Head of caudate nucleus (tissue), 42 donors: Measurements from ENCODE around the gene SLC22A2.

ENCODE experiments used
- DNase-seq, 42 donors: peaks; one replicate each; pipeline versions ENCODE4 v3.0.0 to v3.0.0-alpha.2; 2020 to 2021; ENCODE audit warnings: mixed read lengths in 7 of 42
- intact Hi-C: fragments of 100-400 bp; cut with DNase I; formaldehyde crosslinking; loops from one replicate; pipeline ENCODE4 v1.15.0; 2022

SLC22A2 gene

DNA sequence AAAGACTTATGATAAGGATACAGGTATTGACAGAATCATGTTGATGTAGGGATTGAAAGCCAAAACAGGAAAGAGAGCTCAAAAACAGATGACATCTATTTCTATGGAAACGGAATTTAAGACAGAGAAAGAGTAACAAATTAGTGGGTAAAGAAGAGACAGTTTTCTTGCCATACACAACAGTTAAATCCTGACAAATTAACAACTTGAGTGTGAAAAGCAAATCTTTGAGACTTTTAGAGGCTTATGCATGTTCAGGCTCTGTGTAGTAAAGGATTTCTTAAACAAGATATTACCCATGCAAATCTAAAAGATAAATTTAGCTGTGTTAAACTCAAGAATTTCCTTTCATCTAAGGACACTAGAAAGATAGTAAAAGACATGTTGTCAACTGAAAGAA is 68.5 kb downstream of the SLC22A2 start:
- intact Hi-C loops, result no loop called here
- no peak for DNase-seq

DNA sequence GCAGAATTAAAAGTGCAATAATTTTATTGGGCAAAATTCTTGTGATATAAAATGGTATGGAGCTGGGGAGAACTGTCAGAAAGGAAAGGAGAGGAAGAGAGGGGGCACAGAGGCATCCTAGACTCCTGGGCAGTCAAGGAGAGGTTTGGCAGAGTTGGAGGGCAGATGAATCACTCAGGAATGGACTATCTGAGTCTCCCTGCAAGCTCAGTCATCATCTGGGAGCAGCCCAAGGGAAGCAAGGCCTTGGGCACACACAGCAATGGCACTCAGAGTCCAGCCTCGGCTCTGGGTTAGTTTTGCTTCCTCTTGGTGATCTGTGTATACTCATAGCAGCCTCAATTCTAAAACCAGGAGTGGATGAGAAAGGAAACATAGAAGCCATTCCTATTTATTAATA is 69.8 kb downstream of the SLC22A2 start:
- DNase-seq, result no peak
- intact Hi-C loops, result no loop called here

DNA sequence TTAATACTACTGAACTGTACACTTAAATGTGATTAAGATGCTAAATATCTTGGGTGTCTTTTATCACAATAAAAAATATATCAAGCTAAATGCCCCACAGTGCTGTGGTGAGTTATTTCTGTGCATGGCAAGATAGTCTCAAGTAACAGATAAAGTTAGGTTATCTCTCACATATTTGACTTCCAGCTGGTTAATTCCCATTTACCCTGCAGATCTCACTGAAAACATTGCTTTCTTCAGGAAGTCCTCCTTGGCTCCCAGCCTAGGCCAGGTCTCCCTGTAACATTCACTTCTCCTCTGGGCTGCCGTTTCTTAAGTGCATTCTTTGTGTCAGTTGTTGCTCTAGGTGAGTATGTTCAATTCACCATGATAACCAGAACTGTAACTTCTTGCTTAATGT is 77.9 kb downstream of the SLC22A2 start:
- no peak for DNase-seq
- intact Hi-C loops, result no loop called here

DNA sequence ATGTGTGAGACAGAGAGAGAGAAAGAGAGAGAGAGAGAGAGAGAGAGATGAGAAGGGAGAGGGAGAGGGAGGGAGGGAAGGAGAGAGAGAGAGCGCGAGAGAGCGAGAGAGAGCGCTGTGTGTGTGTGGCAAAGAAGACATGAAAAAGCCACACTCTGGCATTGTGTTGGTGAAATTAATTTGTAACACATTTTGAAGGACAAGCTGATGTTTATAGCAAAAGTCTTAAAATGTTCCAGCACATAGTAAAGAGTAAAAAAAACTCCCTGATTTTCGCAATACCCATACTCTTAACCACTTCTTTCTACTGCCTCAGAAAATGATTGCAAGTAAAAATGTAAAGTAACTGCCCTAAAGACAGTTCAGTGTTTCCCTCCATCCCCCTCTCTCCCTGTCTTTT is 80.3 kb downstream of the SLC22A2 start:
- intact Hi-C loops, result no loop called here
- DNase-seq, result no peak

DNA sequence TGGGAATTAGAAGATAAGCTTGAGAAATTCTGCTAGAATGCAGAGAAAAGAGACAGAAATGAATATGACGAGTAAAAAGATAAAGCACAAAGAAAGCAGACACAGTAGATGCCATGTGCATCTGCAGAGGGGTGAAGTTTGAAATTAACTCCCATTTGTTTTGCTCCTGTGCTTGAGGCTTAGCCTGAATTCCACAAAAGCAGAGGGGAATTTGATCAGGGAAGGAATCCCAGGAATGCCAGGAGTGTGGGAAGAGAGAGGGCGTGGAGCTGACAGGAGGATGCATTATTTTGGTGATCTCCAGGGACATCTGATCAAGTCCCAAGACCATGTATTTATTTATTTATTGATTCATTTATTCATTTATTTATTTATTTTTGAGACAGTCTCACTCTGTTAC is 81.4 kb downstream of the SLC22A2 start:
- no peak for DNase-seq
- intact Hi-C loops, result no loop called here

DNA sequence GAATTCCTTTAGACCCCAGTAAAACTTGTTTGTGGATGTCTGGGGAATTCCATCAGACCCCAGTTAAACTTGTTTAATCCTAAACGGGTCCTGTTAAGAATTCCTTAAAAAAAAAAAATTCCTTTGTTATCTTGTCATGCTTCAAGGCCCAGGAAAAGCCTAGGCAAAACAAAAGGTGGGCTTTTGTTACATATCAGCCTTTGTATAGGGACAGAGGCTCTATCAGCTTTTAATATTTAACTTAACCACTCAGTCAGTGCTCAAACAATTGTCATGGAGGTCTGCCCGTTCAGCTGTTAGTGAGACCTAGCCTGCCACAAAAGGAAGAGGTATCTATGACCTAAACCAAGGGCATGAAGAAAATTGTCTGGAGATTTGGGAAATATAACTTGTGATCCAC is 83.9 kb downstream of the SLC22A2 start:
- intact Hi-C loops, result no loop called here
- DNase-seq, result no peak

DNA sequence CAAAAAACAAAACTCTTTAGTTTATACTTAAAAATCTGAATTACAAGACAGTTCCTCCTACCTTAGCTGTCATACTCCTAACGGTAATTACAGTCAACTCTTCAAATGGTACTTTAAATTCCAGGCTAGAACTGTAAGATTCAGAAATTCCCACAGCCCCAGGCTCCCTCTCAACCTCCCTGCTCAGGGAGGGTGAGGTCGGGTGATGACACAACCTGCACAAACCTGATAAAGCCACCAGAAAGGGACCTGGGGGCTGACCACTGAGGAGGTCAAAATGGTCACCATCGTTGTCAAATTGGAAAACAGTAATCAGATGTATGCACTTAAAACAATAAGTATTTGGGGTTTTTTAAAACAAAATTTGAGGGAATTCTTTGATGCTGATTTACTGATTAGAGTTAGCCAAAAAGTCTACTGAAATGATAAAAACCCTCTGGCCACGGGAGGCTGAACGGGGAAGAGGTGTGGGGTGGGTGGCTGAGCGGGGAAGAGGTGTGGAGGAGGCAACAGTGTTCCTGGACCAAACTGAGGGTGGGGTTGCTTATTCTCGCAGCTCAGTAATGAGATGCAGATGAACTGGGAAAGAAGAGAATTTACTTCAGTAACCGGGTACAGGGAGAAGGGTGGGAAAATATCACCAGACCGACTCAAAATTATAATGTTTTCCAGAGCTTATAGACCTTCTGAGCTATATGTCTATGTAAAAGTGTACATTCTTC is 84.7 kb downstream of the SLC22A2 start:
- intact Hi-C loops, result no loop called here
- DNase-seq, result peak in 2 of 42 donors; percentile 6 to 14

DNA sequence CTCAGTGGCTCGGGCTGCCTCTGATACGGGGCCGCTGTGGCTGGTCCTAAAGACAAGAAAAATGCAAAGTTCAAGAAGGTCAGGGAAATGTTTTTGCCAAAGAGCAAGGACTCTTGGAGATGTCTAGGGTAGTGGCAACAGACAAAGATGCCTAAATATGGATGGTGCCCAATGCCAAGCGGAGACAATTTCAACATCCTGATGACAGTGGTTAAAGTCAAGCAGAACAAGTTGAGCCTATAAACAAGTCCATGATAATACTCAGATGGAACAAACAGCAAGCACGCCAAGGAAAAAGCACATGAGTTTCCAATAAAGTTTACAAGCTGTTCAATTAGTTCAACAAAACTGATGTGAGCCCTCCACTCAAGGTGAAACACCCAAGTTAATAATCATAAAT is 85.9 kb downstream of the SLC22A2 start:
- intact Hi-C loops, result no loop called here
- no peak for DNase-seq

DNA sequence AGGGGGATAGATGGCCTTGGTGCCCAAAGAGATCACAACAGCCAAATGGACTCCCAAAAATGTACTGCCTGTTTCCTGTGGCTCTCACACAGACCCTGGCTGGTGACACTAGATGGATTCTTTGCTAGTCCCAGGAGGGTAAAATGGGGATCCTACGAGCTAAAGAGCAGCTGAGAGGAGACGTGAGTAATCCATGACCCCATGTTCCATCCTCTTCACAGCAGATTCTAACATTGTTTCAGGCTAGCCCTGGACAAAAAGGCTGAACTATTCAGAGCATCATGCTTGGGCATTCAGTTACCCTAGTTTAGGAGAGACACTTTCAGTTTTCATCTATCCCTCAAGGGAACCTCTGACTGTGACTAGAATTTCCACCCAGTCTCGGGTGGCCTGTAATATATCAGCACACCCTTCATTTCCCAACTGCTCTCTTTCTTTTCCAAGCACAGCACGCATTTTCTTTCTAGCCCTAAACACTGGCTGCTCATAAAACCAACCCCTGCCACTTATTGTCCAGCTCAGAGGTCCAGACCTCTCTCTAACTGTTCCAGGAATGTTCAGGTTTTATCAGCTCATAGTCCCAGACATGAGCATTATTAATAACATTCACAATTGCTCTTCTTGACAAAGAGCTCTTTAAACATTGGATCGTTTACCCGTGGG is 88.5 kb downstream of the SLC22A2 start:
- DNase-seq, result no peak
- intact Hi-C loops, result no loop called here

DNA sequence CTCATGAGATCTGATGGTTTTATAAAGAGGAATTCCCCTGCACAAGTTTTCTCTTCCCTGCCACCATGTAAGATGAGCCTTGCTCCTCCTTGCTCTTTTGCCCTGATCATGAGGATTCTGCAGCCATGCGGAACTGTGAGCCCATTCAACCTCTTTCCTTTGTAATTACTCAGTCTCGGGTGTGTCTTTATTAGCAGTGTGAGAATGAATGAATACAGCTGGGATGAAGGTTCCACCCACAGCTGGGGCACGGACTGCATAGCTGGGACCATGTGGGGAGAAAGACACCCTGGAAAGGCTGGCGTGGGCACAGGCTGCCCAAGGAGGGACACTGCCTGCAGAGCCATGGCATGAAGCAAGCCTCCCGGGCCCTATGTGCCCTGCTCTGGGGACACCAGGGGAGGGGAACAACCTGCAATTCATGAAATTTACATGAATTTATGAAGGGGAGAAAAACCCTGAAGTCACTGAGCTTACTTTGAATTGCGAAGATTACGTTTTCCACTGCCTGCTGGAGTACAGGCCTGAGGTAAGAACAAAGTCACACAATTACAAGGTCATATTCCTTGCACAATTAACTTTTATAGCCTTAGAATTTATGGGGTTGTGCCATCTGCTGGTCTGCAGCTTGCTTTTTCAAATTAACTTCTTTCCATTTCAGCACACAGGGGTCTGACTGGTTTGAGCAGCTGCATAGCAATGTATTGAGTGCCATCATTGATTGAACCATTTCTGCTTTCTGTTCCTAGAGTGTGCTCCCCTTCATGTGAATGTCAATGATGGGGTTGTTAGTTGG is 90.8 kb downstream of the SLC22A2 start:
- DNase-seq, result no peak
- intact Hi-C loops, result no loop called here
